Activated naive CD4-positive, alpha-beta T cell treated with anti-CD3 and anti-CD28 coated beads, Interleukin-2, amount 50 U/mL, for 24 hours (primary cell): ENCODE results near the gene DBI.
"Not testable (repeated sequence)": the region's sequence is repeated elsewhere in the genome, so short reads cannot be mapped to it uniquely, and the experiment has no call there.

ENCODE experiments used
- H3K27ac Mint-ChIP-seq: one replicate; pipeline ENCODE4 v1.8.0; 2021; ENCODE audit warnings: mild to moderate bottlenecking, mixed read lengths
- H3K27me3 Mint-ChIP-seq: one replicate; pipeline ENCODE4 v1.8.0; 2021; ENCODE audit warnings: mixed read lengths
- H3K36me3 Mint-ChIP-seq: one replicate; pipeline ENCODE4 v1.8.0; 2021; ENCODE audit warnings: mixed read lengths
- H3K4me1 Mint-ChIP-seq: one replicate; pipeline ENCODE4 v1.8.0; 2021; ENCODE audit warnings: mixed read lengths
- H3K4me3 Mint-ChIP-seq: one replicate; pipeline ENCODE4 v1.8.0; 2021; ENCODE audit warnings: mild to moderate bottlenecking, mixed read lengths
- H3K9me3 Mint-ChIP-seq: one replicate; pipeline ENCODE4 v1.8.0; 2021; ENCODE audit warnings: mixed read lengths

The DBI gene

GRCh38 chr2:119350311-119350998 lies 16.3 kb upstream of the DBI start:
- H3K4me1 Mint-ChIP-seq = peaks cover under 1% of the 10 kb centered on the region
- no peak overlapping the region for H3K4me3 Mint-ChIP-seq
- H3K27ac Mint-ChIP-seq = no peak overlapping the region
- H3K9me3 Mint-ChIP-seq = no peaks in the 10 kb centered on the region
- H3K27me3 Mint-ChIP-seq = no peaks in the 10 kb centered on the region
- H3K36me3 Mint-ChIP-seq = no peaks in the 10 kb centered on the region

GRCh38 chr2:119352357-119352756 lies 14.4 kb upstream of the DBI start:
- Mint-ChIP-seq H3K27ac (no peak overlapping the region), H3K36me3 (no peaks in the 10 kb centered on the region), H3K4me3 (no peak overlapping the region), H3K4me1 (peaks cover 5% of the 10 kb centered on the region), H3K27me3 (no peaks in the 10 kb centered on the region), H3K9me3 (no peaks in the 10 kb centered on the region)

DNA sequence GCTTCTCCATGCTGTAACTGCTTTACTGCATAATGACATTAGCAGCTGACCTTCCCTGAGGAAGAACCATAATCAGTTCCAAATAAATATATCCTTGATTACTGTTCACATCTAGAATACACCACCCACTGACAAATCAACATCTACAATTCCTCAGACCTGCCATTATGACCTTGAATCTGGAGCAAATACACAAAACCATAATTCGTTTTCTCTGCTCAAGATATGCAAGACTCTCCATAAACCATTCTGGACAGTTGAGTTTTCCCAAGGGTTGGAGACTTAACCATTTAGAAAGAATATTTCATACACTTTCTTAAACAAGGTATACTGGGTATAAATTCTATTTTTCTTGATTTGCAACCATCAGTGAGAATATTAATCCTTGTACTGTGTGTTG lies 11.9 kb upstream of the DBI start:
- H3K9me3 Mint-ChIP-seq = no peaks in the 10 kb centered on the region

DNA sequence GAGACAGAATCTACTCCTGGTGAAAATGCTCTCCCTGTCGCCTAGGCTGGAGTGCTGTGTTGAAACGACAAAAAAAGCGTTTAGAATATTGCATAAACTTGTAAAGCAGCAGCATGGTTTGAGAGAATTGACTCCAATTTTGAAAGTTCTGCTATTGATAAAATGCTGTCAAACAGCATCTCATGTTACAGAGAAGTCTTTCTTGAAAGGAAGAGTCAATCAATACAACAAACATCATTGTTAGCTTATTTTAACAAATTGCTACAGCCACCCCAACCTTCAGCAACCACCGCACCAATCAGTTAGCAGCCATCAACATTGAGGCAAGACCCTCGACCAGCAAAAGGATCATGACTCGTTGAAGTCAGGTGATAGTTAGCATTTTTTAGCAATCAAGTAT lies 7.0 kb upstream of the DBI start:
- H3K27ac Mint-ChIP-seq = no peak overlapping the region
- H3K27me3 Mint-ChIP-seq = no peaks in the 10 kb centered on the region
- no peaks in the 10 kb centered on the region for H3K9me3 Mint-ChIP-seq
- H3K4me3 Mint-ChIP-seq = no peak overlapping the region
- H3K36me3 Mint-ChIP-seq = no peaks in the 10 kb centered on the region
- H3K4me1 Mint-ChIP-seq = peaks cover 26% of the 10 kb centered on the region

More for the DNA sequence above, 11.9 kb upstream of the DBI start:
- Mint-ChIP-seq H3K4me1 (peaks cover 5% of the 10 kb centered on the region), H3K27ac (no peak overlapping the region), H3K27me3 (no peaks in the 10 kb centered on the region), H3K36me3 (no peaks in the 10 kb centered on the region), H3K4me3 (no peak overlapping the region)

- no peak overlapping the region for H3K4me3 Mint-ChIP-seq
- H3K27ac Mint-ChIP-seq = no peak overlapping the region
- no peaks in the 10 kb centered on the region for H3K27me3 Mint-ChIP-seq
- H3K4me1 Mint-ChIP-seq = peaks cover 33% of the 10 kb centered on the region
- no peaks in the 10 kb centered on the region for H3K36me3 Mint-ChIP-seq
- H3K9me3 Mint-ChIP-seq = no peaks in the 10 kb centered on the region
Measured at GRCh38 chr2:119360423-119360966, 6.3 kb upstream of the DBI start.

GRCh38 chr2:119364798-119365197 lies 2.0 kb upstream of the DBI start:
- peak overlapping the region; percentile 96 for H3K4me3 Mint-ChIP-seq
- peaks cover 50% of the 10 kb centered on the region for H3K4me1 Mint-ChIP-seq
- peaks cover 1% of the 10 kb centered on the region for H3K36me3 Mint-ChIP-seq
- H3K27me3 Mint-ChIP-seq = no peaks in the 10 kb centered on the region
- H3K27ac Mint-ChIP-seq = no peak overlapping the region
- no peaks in the 10 kb centered on the region for H3K9me3 Mint-ChIP-seq

DNA sequence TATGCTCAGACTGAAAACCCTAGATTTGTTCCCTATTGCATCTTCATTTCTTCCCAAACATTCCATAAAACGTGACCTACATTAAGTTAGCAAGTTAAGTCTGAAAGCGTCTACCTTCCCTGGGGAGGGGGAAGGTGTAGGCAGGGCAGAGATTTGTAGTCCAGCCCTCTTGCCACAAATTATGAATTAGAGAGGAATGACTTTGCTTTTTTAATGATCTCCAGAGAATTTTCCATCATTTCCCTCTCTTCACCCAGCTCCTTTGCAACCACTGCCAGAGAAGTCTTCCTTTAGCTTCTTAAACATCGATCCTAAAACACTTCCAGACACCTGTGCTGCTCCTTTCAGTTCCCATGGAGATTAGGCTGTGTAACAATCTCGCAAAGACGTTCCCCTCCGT lies 1.3 kb upstream of the DBI start:
- H3K4me1 Mint-ChIP-seq = peaks cover 53% of the 10 kb centered on the region
- no peaks in the 10 kb centered on the region for H3K27me3 Mint-ChIP-seq
- H3K4me3 Mint-ChIP-seq = peak overlapping the region; percentile 96
- H3K9me3 Mint-ChIP-seq = no peaks in the 10 kb centered on the region
- peak overlapping the region; percentile 89 for H3K27ac Mint-ChIP-seq
- H3K36me3 Mint-ChIP-seq = peaks cover 5% of the 10 kb centered on the region

GRCh38 chr2:119366161-119366648 lies 572 bp upstream of the DBI start:
- peak overlapping the region; percentile 96 for H3K4me3 Mint-ChIP-seq
- no peaks in the 10 kb centered on the region for H3K9me3 Mint-ChIP-seq
- H3K36me3 Mint-ChIP-seq = peaks cover 11% of the 10 kb centered on the region
- H3K27ac Mint-ChIP-seq = peak overlapping the region; percentile 89
- no peaks in the 10 kb centered on the region for H3K27me3 Mint-ChIP-seq
- peaks cover 53% of the 10 kb centered on the region for H3K4me1 Mint-ChIP-seq

DNA sequence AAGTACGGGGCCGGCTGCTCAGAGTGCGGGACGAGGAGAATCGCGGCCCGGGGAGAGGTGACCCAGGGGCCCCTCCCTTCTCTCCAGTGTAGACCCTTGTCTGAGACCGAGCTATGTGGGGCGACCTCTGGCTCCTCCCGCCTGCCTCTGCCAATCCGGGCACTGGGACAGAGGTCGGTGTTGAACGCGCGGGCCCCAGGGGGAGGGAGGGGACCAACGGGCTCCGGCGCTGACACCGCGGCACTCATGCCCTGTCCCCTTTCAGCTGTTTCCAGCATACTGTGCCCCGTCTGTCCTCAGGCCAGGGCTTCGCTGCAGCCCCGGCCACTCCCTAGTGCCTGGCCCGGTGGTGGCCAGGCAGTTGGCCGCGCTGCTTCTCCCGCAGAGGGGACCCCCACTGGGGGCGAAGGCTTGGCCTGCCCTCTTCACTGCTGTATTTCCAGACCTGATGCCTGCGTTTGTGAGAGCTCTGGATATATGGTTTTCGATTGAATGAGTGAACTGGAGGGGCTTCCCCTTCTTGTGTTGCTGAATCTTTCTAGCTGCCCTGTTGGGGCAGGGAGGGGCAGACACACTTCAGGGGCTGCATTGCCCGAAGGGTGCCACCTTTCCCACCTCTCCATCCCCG lies 809 bp downstream of the DBI start:
- H3K4me1 Mint-ChIP-seq = peaks cover 48% of the 10 kb centered on the region
- H3K36me3 Mint-ChIP-seq = peaks cover 23% of the 10 kb centered on the region
- H3K4me3 Mint-ChIP-seq = peak overlapping the region; percentile 96
- H3K27me3 Mint-ChIP-seq = no peaks in the 10 kb centered on the region
- peak overlapping the region; percentile 89 for H3K27ac Mint-ChIP-seq
- no peaks in the 10 kb centered on the region for H3K9me3 Mint-ChIP-seq

DNA sequence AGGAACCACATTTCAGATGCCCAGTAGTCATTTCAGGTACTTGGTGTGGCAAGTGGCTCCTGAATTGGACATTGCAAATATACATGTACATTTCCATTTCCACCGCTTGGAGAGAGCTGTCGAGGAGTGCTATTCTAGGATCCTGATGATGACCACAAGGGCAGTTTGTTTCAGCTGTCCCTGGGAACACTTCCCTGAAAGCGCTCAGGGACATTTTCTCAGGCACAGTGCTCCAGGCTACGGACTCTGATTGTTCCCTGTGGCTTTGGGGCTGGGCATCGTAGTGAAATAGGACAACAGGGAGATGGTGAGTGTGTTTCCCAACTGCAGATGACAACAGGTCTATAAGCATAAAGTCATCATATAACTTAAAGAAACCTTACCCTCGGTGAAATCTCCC lies 3.1 kb downstream of the DBI start:
- Mint-ChIP-seq H3K36me3 (peaks cover 43% of the 10 kb centered on the region), H3K27ac (no peak overlapping the region), H3K4me1 (peaks cover 31% of the 10 kb centered on the region), H3K9me3 (no peaks in the 10 kb centered on the region), H3K27me3 (no peaks in the 10 kb centered on the region), H3K4me3 (no peak overlapping the region)

DNA sequence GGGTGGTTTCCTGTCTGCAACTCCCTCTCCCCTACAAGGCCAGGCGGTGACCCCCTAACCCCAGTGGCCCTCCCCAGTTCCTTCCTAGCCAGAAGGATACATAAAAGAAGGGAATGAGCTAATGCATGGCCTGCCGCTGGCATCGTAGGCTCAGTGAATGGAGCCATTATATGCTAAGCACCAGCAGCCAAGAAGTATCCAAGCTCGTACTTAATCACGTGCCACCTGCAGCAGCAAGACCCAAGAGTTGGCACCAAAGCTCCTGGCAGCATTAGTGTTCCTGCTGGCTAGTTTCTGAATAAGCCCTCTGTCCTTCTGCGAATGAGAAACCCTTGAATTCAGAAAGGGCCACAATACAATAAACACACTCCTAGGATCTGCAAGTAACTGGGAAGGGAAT lies 4.3 kb downstream of the DBI start:
- Mint-ChIP-seq H3K27ac (no peak overlapping the region), H3K27me3 (no peaks in the 10 kb centered on the region), H3K9me3 (no peaks in the 10 kb centered on the region), H3K4me3 (no peak overlapping the region), H3K4me1 (peaks cover 18% of the 10 kb centered on the region), H3K36me3 (peaks cover 45% of the 10 kb centered on the region)

DNA sequence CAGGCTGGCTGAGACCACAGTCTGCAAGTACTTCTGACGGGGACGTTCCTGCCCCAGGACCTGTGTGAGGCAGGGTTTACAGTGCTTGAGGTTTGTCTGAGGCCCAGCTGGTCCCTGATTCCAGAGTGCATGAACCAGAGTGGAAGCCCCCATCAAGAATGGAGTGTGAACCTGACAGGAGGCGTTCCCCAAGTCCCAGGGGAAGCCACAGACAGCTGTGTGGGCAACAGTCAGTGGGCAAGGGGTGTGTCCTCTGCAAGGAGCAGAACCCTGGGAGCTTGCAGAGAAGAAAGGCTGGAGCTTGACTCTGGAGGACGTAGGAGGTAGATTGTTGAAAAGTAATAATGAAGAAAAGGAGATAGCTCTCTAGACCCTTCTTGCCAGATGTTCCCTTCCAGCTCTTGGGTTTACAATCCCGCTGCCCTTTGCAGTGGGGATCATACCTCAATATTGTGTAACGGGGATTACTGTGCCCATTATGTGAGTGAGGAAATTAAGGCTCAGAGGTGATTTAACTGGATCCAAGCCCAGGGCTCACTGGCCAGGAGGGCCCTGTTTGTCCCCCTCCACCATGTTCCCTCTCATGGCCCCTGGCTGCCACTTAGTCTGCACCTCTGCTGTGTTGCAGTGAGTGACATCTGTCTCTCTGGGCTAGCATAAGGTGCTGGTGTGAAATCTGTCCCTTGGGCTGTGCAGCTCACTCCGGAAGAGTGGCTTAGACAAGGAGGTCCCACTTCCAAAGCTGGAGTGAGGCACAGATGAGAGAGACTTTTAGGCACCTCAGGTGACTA lies 6.2 kb downstream of the DBI start:
- Mint-ChIP-seq H3K27me3 (no peaks in the 10 kb centered on the region), H3K4me1 (peaks cover 15% of the 10 kb centered on the region), H3K4me3 (no peak overlapping the region), H3K36me3 (peaks cover 45% of the 10 kb centered on the region), H3K27ac (no peak overlapping the region), H3K9me3 (no peaks in the 10 kb centered on the region)

GRCh38 chr2:119373907-119374745 lies 7.3 kb downstream of the DBI start:
- H3K4me3 Mint-ChIP-seq, H3K27me3 Mint-ChIP-seq, H3K27ac Mint-ChIP-seq, H3K4me1 Mint-ChIP-seq, H3K9me3 Mint-ChIP-seq: not testable (repeated sequence)
- peaks cover 45% of the 10 kb centered on the region for H3K36me3 Mint-ChIP-seq

GRCh38 chr2:119376406-119376805 lies 9.6 kb downstream of the DBI start:
- H3K27ac Mint-ChIP-seq, H3K4me3 Mint-ChIP-seq, H3K9me3 Mint-ChIP-seq, H3K27me3 Mint-ChIP-seq, H3K4me1 Mint-ChIP-seq: not testable (repeated sequence)
- peaks cover 32% of the 10 kb centered on the region for H3K36me3 Mint-ChIP-seq

- H3K27me3 Mint-ChIP-seq = no peaks in the 10 kb centered on the region
- no peak overlapping the region for H3K27ac Mint-ChIP-seq
- no peaks in the 10 kb centered on the region for H3K4me1 Mint-ChIP-seq
- no peak overlapping the region for H3K4me3 Mint-ChIP-seq
- H3K36me3 Mint-ChIP-seq = peaks cover 30% of the 10 kb centered on the region
- H3K9me3 Mint-ChIP-seq = no peaks in the 10 kb centered on the region
Measured at GRCh38 chr2:119376810-119377209, 10.0 kb downstream of the DBI start.
